ENCODE data around the gene XKR7.
"Not testable (repeated sequence)": the region's sequence is repeated elsewhere in the genome, so short reads cannot be mapped to it uniquely, and the experiment has no call there.

DNA sequence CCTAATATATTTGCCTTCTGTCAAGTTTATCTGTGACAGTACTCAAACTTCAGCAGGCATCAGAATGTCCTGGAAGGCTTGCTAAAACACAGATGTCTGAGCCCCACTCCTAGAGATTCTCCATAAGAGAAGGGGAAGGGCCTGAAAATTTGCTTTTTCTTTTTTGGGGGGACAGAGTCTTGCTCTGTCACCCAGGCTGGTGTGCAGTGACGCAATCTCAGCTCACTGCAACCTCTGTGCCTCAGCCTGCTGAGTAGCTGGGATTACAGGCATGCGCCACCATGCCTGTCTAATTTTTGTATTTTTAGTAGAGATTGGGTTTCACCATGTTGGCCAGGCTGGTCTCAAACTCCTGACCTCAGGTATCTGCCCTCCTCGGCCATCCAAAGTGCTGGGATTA, 65.8 kb downstream of the XKR7 start:
- TF ChIP-seq, protein P1, sequence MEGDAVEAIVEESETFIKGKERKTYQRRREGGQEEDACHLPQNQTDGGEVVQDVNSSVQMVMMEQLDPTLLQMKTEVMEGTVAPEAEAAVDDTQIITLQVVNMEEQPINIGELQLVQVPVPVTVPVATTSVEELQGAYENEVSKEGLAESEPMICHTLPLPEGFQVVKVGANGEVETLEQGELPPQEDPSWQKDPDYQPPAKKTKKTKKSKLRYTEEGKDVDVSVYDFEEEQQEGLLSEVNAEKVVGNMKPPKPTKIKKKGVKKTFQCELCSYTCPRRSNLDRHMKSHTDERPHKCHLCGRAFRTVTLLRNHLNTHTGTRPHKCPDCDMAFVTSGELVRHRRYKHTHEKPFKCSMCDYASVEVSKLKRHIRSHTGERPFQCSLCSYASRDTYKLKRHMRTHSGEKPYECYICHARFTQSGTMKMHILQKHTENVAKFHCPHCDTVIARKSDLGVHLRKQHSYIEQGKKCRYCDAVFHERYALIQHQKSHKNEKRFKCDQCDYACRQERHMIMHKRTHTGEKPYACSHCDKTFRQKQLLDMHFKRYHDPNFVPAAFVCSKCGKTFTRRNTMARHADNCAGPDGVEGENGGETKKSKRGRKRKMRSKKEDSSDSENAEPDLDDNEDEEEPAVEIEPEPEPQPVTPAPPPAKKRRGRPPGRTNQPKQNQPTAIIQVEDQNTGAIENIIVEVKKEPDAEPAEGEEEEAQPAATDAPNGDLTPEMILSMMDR (IDR thresholded peaks at IDR 0.05), result not testable (repeated sequence)
- TF ChIP-seq EP300 (IDR thresholded peaks at IDR 0.05; ENCODE audit: low read depth); POLR2AphosphoS5 (IDR thresholded peaks at IDR 0.05); POLR2A (IDR thresholded peaks at IDR 0.05): not testable (repeated sequence)

Data from transverse colon (tissue), 4 donors.